Neural cell (in vitro differentiated cells): ENCODE data around the gene FNDC3B.

Experiments used
- EZH2 ChIP-seq: fragments of 200-600, 300-800 bp; shearing (Covaris generic), sonication (generic); IDR thresholded peaks from 2 replicates; pipeline ENCODE4 v1.6.1; 2014; ENCODE audit warnings: antibody characterized with exemption, low read length, borderline replicate concordance, mild to moderate bottlenecking; ENCODE audit not compliant: insufficient read depth, poor library complexity, severe bottlenecking
- POLR2AphosphoS5 ChIP-seq: IDR thresholded peaks from 2 replicates; pipeline ENCODE4 v1.6.1; 2012
- SMC3 ChIP-seq: fragments of 450-650 bp; conservative IDR thresholded peaks from 2 replicates; pipeline ENCODE4 v1.6.1; 2014; ENCODE audit warnings: antibody characterized with exemption, mild to moderate bottlenecking, moderate library complexity; ENCODE audit not compliant: poor library complexity
- TF ChIP-seq, protein P1 (sequence below): fragments of 450-650 bp; IDR thresholded peaks from 2 replicates; pipeline ENCODE4 v1.5.1; 2014; ENCODE audit warnings: antibody characterized with exemption, mild to moderate bottlenecking, moderate library complexity; ENCODE audit not compliant: poor library complexity, severe bottlenecking

- TF ChIP-seq SMC3, result no peak
- TF ChIP-seq, protein P1, sequence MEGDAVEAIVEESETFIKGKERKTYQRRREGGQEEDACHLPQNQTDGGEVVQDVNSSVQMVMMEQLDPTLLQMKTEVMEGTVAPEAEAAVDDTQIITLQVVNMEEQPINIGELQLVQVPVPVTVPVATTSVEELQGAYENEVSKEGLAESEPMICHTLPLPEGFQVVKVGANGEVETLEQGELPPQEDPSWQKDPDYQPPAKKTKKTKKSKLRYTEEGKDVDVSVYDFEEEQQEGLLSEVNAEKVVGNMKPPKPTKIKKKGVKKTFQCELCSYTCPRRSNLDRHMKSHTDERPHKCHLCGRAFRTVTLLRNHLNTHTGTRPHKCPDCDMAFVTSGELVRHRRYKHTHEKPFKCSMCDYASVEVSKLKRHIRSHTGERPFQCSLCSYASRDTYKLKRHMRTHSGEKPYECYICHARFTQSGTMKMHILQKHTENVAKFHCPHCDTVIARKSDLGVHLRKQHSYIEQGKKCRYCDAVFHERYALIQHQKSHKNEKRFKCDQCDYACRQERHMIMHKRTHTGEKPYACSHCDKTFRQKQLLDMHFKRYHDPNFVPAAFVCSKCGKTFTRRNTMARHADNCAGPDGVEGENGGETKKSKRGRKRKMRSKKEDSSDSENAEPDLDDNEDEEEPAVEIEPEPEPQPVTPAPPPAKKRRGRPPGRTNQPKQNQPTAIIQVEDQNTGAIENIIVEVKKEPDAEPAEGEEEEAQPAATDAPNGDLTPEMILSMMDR, result no peak
- TF ChIP-seq POLR2AphosphoS5, result no peak
- TF ChIP-seq EZH2, result no peak
Observed at GRCh38 chr3:172245241-172245640, 205.9 kb downstream of the FNDC3B start.
